IMR-90 (cell line): Measurements from ENCODE around the gene PPP1R9A. TPM values are rescaled to one million over a fixed set of nuclear protein-coding genes. Genes with fewer than 3 reads are reported as not detected.

Experiments used
- ATAC-seq: fragments of 200-7000 bp; cut with Tn5 transposase; 2 replicates; pipeline ENCODE4 v1.9.1; 2020; ENCODE audit warnings: low read depth, mild to moderate bottlenecking, moderate library complexity
- BruUV-seq: library from RNA; stranded (reverse); fragments of 400-500 nt; replicated peaks from 2 replicates; lab custom pipeline; 2021; lab: Mats Ljungman, UMichigan
- CTCF ChIA-PET: fragments of 300-600 bp; formaldehyde crosslinking; extraction: SDS; loops from one replicate; lab custom pipeline; 2021; ENCODE audit warnings: antibody characterized with exemption; lab: Yijun Ruan, JAX
- POLR2A ChIA-PET: fragments of 300-600 bp; sonication (Branson Sonifier 250); formaldehyde crosslinking; loops from one replicate; lab custom pipeline; 2022; ENCODE audit warnings: antibody characterized with exemption; ENCODE audit not compliant: unreplicated experiment; lab: Charles Lee
- DNase-seq: peaks from one replicate; pipeline ENCODE4 v3.0.0; 2013
- H2AFZ ChIP-seq: replicated peaks from 2 replicates; pipeline ENCODE3; 2013; ENCODE audit warnings: low read length, mild to moderate bottlenecking; ENCODE audit not compliant: poor library complexity
- H2AK5ac ChIP-seq: 2 replicates; pipeline ENCODE4 v1.6.1; 2013; ENCODE audit warnings: low read depth, low read length, inconsistent platforms
- H2AK9ac ChIP-seq: replicated peaks from 2 replicates; pipeline ENCODE3; 2013; ENCODE audit warnings: mild to moderate bottlenecking, low read depth, low read length, moderate library complexity; ENCODE audit not compliant: poor library complexity
- H2BK120ac ChIP-seq: 2 replicates; pipeline ENCODE4 v1.6.1; 2013; ENCODE audit warnings: low read depth, low read length, inconsistent platforms
- H2BK15ac ChIP-seq: 3 replicates; pipeline ENCODE4 v1.6.1; 2013; ENCODE audit warnings: low read depth, low read length, inconsistent platforms
- H2BK20ac ChIP-seq: 2 replicates; pipeline ENCODE4 v1.6.1; 2013; ENCODE audit warnings: low read depth, mild to moderate bottlenecking, inconsistent platforms, low read length, moderate library complexity
- H2BK5ac ChIP-seq: 2 replicates; pipeline ENCODE4 v1.6.1; 2013; ENCODE audit warnings: mild to moderate bottlenecking, low read depth, low read length, inconsistent platforms; ENCODE audit not compliant: poor library complexity, severe bottlenecking
- H3K14ac ChIP-seq: replicated peaks from 2 replicates; pipeline ENCODE4 v1.6.1; 2013; ENCODE audit warnings: low read depth, low read length, inconsistent platforms
- H3K18ac ChIP-seq: 2 replicates; pipeline ENCODE4 v1.6.1; 2013; ENCODE audit warnings: low read depth, low read length, control low read depth
- H3K23ac ChIP-seq: 2 replicates; pipeline ENCODE4 v1.6.1; 2013; ENCODE audit warnings: low read depth, low read length, inconsistent platforms
- H3K27ac ChIP-seq: 2 replicates; pipeline ENCODE4 v1.5.1; 2013; ENCODE audit warnings: mild to moderate bottlenecking, control low read depth, low read length; ENCODE audit not compliant: insufficient read depth
- H3K27me3 ChIP-seq: 2 replicates; pipeline ENCODE4 v1.6.1; 2013; ENCODE audit warnings: low read length; ENCODE audit not compliant: control insufficient read depth, insufficient read depth
- H3K36me3 ChIP-seq: 2 replicates; pipeline ENCODE4 v1.6.1; 2013; ENCODE audit warnings: low read length, mixed read lengths; ENCODE audit not compliant: control insufficient read depth, insufficient read depth
- H3K4ac ChIP-seq: 2 replicates; pipeline ENCODE4 v1.6.1; 2013; ENCODE audit warnings: low read depth, low read length, inconsistent platforms
- H3K4me1 ChIP-seq: 2 replicates; pipeline ENCODE4 v1.6.1; 2013; ENCODE audit warnings: low read length, mixed read lengths; ENCODE audit not compliant: control insufficient read depth, insufficient read depth
- H3K4me2 ChIP-seq: 2 replicates; pipeline ENCODE4 v1.6.1; 2013; ENCODE audit warnings: low read depth, mild to moderate bottlenecking, control low read depth, low read length, moderate library complexity
- H3K4me3 ChIP-seq: 2 replicates; pipeline ENCODE4 v1.5.1; 2013; ENCODE audit warnings: low read depth, mild to moderate bottlenecking, control low read depth, low read length, moderate library complexity; ENCODE audit not compliant: insufficient read depth
- H3K56ac ChIP-seq: 2 replicates; pipeline ENCODE4 v1.6.1; 2013; ENCODE audit warnings: low read length, inconsistent platforms; ENCODE audit not compliant: insufficient read depth; ENCODE audit errors: extremely low read depth
- H3K79me1 ChIP-seq, 2 experiments: 2 replicates each; pipeline ENCODE4 v1.6.1; 2013; ENCODE audit warnings: low read length in 2 of 2, inconsistent platforms in 1 of 2, low read depth in 1 of 2
- H3K9ac ChIP-seq: 2 replicates; pipeline ENCODE4 v1.6.1; 2013; ENCODE audit warnings: low read depth, low read length, control low read depth
- H3K9me1 ChIP-seq: 2 replicates; pipeline ENCODE4 v1.6.1; 2013; ENCODE audit warnings: low read length, inconsistent platforms; ENCODE audit not compliant: insufficient read depth
- H3K9me3 ChIP-seq: 2 replicates; pipeline ENCODE4 v1.6.1; 2013; ENCODE audit warnings: low read length; ENCODE audit not compliant: control insufficient read depth, insufficient read depth
- H4K20me1 ChIP-seq: 2 replicates; pipeline ENCODE4 v1.6.1; 2013; ENCODE audit warnings: low read length, inconsistent platforms; ENCODE audit not compliant: insufficient read depth
- H4K5ac ChIP-seq: 2 replicates; pipeline ENCODE4 v1.6.1; 2013; ENCODE audit warnings: mild to moderate bottlenecking, low read depth, low read length, control low read depth
- H4K8ac ChIP-seq, 2 experiments: 2 replicates each; pipeline ENCODE4 v1.6.1; 2013; ENCODE audit warnings: low read depth in 2 of 2, low read length in 2 of 2, control low read depth in 1 of 2, inconsistent platforms in 1 of 2
- H4K91ac ChIP-seq: 2 replicates; pipeline ENCODE4 v1.6.1; 2013; ENCODE audit warnings: low read depth, low read length, inconsistent platforms; ENCODE audit not compliant: insufficient read depth
- BHLHE40 ChIP-seq: fragments of 150-350 bp; IDR thresholded peaks from 2 replicates; pipeline ENCODE4 v1.6.1; 2016; ENCODE audit warnings: mild to moderate bottlenecking, low read depth, low read length
- CEBPB ChIP-seq: IDR thresholded peaks from 2 replicates; pipeline ENCODE4 v1.6.1; 2012; ENCODE audit warnings: low read depth, low read length, improper control_type of control experiment
- CHD1 ChIP-seq: IDR thresholded peaks from 2 replicates; pipeline ENCODE4 v1.6.1; 2012; ENCODE audit warnings: low read depth, low read length, improper control_type of control experiment
- CTCF ChIP-seq: conservative IDR thresholded peaks from 2 replicates; pipeline ENCODE4 v1.5.1; 2012; ENCODE audit warnings: mild to moderate bottlenecking, low read depth, low read length, improper control_type of control experiment
- MAFK ChIP-seq: IDR thresholded peaks from 2 replicates; pipeline ENCODE4 v1.6.1; 2012; ENCODE audit warnings: low read depth, low read length, improper control_type of control experiment
- MAZ ChIP-seq: IDR thresholded peaks from 2 replicates; pipeline ENCODE4 v1.6.1; 2012; ENCODE audit warnings: low read depth, mild to moderate bottlenecking, low read length, improper control_type of control experiment, moderate library complexity, borderline replicate concordance
- MXI1 ChIP-seq: IDR thresholded peaks from 2 replicates; pipeline ENCODE4 v1.6.1; 2012; ENCODE audit warnings: low read depth, mild to moderate bottlenecking, low read length, moderate library complexity, borderline replicate concordance
- NFE2L2 ChIP-seq: fragments of 150-350 bp; IDR thresholded peaks from 2 replicates; pipeline ENCODE4 v1.6.1; 2016; ENCODE audit warnings: low read depth, mild to moderate bottlenecking, low read length
- POLR2A ChIP-seq: IDR thresholded peaks from 2 replicates; pipeline ENCODE4 v1.6.1; 2012; ENCODE audit warnings: mild to moderate bottlenecking, low read depth, low read length
- RAD21 ChIP-seq: IDR thresholded peaks from 2 replicates; pipeline ENCODE4 v1.6.1; 2012; ENCODE audit warnings: low read length, improper control_type of control experiment
- RCOR1 ChIP-seq: IDR thresholded peaks from 2 replicates; pipeline ENCODE4 v1.6.1; 2012; ENCODE audit warnings: mild to moderate bottlenecking, low read length, improper control_type of control experiment; ENCODE audit not compliant: insufficient replicate concordance
- RFX5 ChIP-seq: IDR thresholded peaks from 2 replicates; pipeline ENCODE4 v1.8.0; 2012; ENCODE audit warnings: low read depth, mild to moderate bottlenecking, low read length, moderate library complexity
- SMC3 ChIP-seq: fragments of 150-350 bp; IDR thresholded peaks from 2 replicates; pipeline ENCODE4 v1.6.1; 2016; ENCODE audit warnings: low read depth, mild to moderate bottlenecking, antibody characterized with exemption, low read length, moderate library complexity
- dilution Hi-C: fragments of 300-500 bp; cut with HindIII; formaldehyde crosslinking; loops from one replicate; pipeline ENCODE4 v1.14.3; 2018; ENCODE audit warnings: low sequenced_read_pairs; ENCODE audit not compliant: unreplicated experiment
- in situ Hi-C: fragments of 300-500 bp; cut with MboI; formaldehyde crosslinking; loops from 3 replicates; pipeline ENCODE4 v1.14.3; 2019; ENCODE audit warnings: low sequenced_read_pairs, inconsistent platforms, mixed read lengths
- intact Hi-C: fragments of 100-400 bp; cut with micrococcal nuclease; formaldehyde crosslinking; loops from 2 replicates; pipeline ENCODE4 v1.10.0; 2022
- polyA plus RNA-seq, 3 experiments: library from polyadenylated mRNA; depleted of rRNA; stranded (reverse); fragments of >200 nt; gene quantifications; 2 replicates each; pipeline ENCODE4 v1.2.3, GENCODE V29; 2012; ENCODE audit warnings: low replicate concordance in 1 of 3
- total RNA-seq: library from RNA; depleted of rRNA; stranded (reverse); fragments of >200 nt; gene quantifications from 2 replicates; pipeline ENCODE4 v1.2.3, GENCODE V29; 2012
- TF ChIP-seq, protein P1 (sequence below): fragments of 150-350 bp; IDR thresholded peaks from 2 replicates; pipeline ENCODE4 v1.6.1; 2017; ENCODE audit warnings: mild to moderate bottlenecking, antibody characterized with exemption, low read length, low read depth
- TF ChIP-seq, protein P2 (sequence below): fragments of 150-350 bp; IDR thresholded peaks from 2 replicates; pipeline ENCODE4 v1.6.1; 2016; ENCODE audit warnings: low read depth, mild to moderate bottlenecking, low read length, moderate library complexity, borderline replicate concordance

The PPP1R9A gene
- total and polyA plus RNA-seq, 2 of the 4 experiments (the other 2 are of a cell fraction): not detected

DNA sequence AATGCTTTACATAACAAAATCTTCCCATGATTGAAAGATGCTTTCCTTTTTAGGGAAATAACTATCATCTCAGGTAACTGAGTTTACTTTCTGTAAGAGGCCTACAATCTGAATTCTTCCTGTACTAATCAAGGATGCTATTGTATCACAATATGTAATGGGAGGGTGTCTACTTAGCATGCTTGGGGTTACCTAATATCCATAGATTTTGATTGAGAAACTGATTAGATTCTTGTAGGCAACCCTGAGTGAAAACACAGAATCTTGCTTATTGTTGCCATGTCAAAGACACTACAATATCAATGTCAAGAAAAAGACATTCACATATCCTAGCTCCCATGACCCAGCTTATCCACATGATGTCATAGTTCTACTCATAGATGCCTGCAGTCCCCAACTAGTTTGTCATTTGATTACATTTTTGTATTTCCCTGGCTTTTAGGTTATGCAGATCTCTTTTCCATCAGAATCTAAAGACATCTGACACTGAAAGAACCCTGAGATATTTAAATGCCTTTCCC is 354.6 kb downstream of the PPP1R9A start:
- Histone ChIP-seq H4K20me1 (no peaks in the 10 kb centered on the region), H3K27me3 (no peaks in the 10 kb centered on the region), H4K8ac (no peak overlapping the region), H3K27ac (no peak overlapping the region), H2BK15ac (no peak overlapping the region), H3K4me3 (no peak overlapping the region), H3K9me1 (no peaks in the 10 kb centered on the region), H3K18ac (no peak overlapping the region), H4K91ac (no peak overlapping the region), H2BK120ac (no peak overlapping the region), H3K36me3 (no peaks in the 10 kb centered on the region), H2AK9ac (no peak overlapping the region), H3K9ac (no peak overlapping the region), H3K4ac (no peak overlapping the region), H2AK5ac (no peak overlapping the region), H3K14ac (no peak overlapping the region), H2BK5ac (no peak overlapping the region), H2BK20ac (no peak overlapping the region), H3K4me2 (no peak overlapping the region), H4K5ac (no peak overlapping the region), H3K4me1 (no peaks in the 10 kb centered on the region), H2AFZ (no peak overlapping the region), H3K9me3 (no peaks in the 10 kb centered on the region), H3K23ac (no peak overlapping the region), H3K79me1 (no peaks in the 10 kb centered on the region), H3K56ac (no peak overlapping the region)
- intact Hi-C loops (no loop called here), in situ Hi-C loops (no loop called here), dilution Hi-C loops (no loop called here)
- BruUV-seq: no TSS peak
- ATAC-seq (no peak), DNase-seq (no peak)
- ChIA-PET POLR2A (no interaction called here), CTCF (no interaction called here)
- no peak for TF ChIP-seq RAD21
- no peak for TF ChIP-seq CHD1
- TF ChIP-seq CTCF: no peak
- no peak for TF ChIP-seq RFX5
- TF ChIP-seq MAFK: no peak
- no peak for TF ChIP-seq BHLHE40
- no peak for TF ChIP-seq MXI1
- TF ChIP-seq, protein P1, sequence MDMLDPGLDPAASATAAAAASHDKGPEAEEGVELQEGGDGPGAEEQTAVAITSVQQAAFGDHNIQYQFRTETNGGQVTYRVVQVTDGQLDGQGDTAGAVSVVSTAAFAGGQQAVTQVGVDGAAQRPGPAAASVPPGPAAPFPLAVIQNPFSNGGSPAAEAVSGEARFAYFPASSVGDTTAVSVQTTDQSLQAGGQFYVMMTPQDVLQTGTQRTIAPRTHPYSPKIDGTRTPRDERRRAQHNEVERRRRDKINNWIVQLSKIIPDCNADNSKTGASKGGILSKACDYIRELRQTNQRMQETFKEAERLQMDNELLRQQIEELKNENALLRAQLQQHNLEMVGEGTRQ: no peak
- TF ChIP-seq, protein P2, sequence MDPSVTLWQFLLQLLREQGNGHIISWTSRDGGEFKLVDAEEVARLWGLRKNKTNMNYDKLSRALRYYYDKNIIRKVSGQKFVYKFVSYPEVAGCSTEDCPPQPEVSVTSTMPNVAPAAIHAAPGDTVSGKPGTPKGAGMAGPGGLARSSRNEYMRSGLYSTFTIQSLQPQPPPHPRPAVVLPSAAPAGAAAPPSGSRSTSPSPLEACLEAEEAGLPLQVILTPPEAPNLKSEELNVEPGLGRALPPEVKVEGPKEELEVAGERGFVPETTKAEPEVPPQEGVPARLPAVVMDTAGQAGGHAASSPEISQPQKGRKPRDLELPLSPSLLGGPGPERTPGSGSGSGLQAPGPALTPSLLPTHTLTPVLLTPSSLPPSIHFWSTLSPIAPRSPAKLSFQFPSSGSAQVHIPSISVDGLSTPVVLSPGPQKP: no peak
- TF ChIP-seq RCOR1: no peak
- TF ChIP-seq CEBPB: no peak
- no peak for TF ChIP-seq MAZ
- no peak for TF ChIP-seq POLR2A
- TF ChIP-seq NFE2L2: no peak
- TF ChIP-seq SMC3: no peak
